ENCODE measurements around the gene LAGE3.

Gene LAGE3

GRCh38 chrX:154449618-154450017 lies 29.5 kb downstream of the LAGE3 start:
- no peak overlapping the region for H3K4me3 ChIP-seq (ENCODE audit: low read depth, low read length)
- in situ Hi-C loops (cut with HindIII; ENCODE audit: low sequenced_read_pairs) = no loop called here
- no peak for TF ChIP-seq CTCF (IDR thresholded peaks at IDR 0.05; ENCODE audit: low read depth, low read length)
- no peak for DNase-seq (ENCODE audit: low read depth, low spot score)

GRCh38 chrX:154448484-154448883 lies 30.6 kb downstream of the LAGE3 start:
- in situ Hi-C loops (cut with HindIII; ENCODE audit: low sequenced_read_pairs) = no loop called here
- no peak for TF ChIP-seq CTCF (IDR thresholded peaks at IDR 0.05; ENCODE audit: low read depth, low read length)
- no peak for DNase-seq (ENCODE audit: low read depth, low spot score)
- H3K4me3 ChIP-seq (ENCODE audit: low read depth, low read length) = no peak overlapping the region

- TF ChIP-seq CTCF (IDR thresholded peaks at IDR 0.05; ENCODE audit: low read depth, low read length) = no peak
- in situ Hi-C loops (cut with HindIII; ENCODE audit: low sequenced_read_pairs) = no loop called here
- no peak overlapping the region for H3K4me3 ChIP-seq (ENCODE audit: low read depth, low read length)
- DNase-seq (ENCODE audit: low read depth, low spot score) = no peak
These were observed 32.7 kb downstream of the LAGE3 start for GRCh38 chrX:154446430-154446829.

GRCh38 chrX:154445776-154446175 lies 33.3 kb downstream of the LAGE3 start:
- no peak overlapping the region for H3K4me3 ChIP-seq (ENCODE audit: low read depth, low read length)
- no peak for TF ChIP-seq CTCF (IDR thresholded peaks at IDR 0.05; ENCODE audit: low read depth, low read length)
- in situ Hi-C loops (cut with HindIII; ENCODE audit: low sequenced_read_pairs) = no loop called here
- no peak for DNase-seq (ENCODE audit: low read depth, low spot score)

GRCh38 chrX:154444755-154445246 lies 34.3 kb downstream of the LAGE3 start:
- no peak for DNase-seq (ENCODE audit: low read depth, low spot score)
- TF ChIP-seq CTCF (IDR thresholded peaks at IDR 0.05; ENCODE audit: low read depth, low read length) = no peak
- peak overlapping the region; percentile 55 for H3K4me3 ChIP-seq (ENCODE audit: low read depth, low read length)
- in situ Hi-C loops (cut with HindIII; ENCODE audit: low sequenced_read_pairs) = no loop called here

GRCh38 chrX:154443992-154444754 lies 34.9 kb downstream of the LAGE3 start, which contains the start of gene FAM50A:
Gene FAM50A, plus strand, starts transcription at chrX:154444141. Its CDS starts 95 bp downstream, at chrX:154444236.
- TF ChIP-seq CTCF (IDR thresholded peaks at IDR 0.05; ENCODE audit: low read depth, low read length) = no peak
- DNase-seq (ENCODE audit: low read depth, low spot score) = peak; percentile 41
- peak within 1 kb of the TSS; percentile 55 for H3K4me3 ChIP-seq (ENCODE audit: low read depth, low read length)
- in situ Hi-C loops (cut with HindIII; ENCODE audit: low sequenced_read_pairs) = no loop called here

Data from astrocyte of the spinal cord (primary cell).